ENCODE measurements around the gene KPNA4.

KPNA4 gene

DNA sequence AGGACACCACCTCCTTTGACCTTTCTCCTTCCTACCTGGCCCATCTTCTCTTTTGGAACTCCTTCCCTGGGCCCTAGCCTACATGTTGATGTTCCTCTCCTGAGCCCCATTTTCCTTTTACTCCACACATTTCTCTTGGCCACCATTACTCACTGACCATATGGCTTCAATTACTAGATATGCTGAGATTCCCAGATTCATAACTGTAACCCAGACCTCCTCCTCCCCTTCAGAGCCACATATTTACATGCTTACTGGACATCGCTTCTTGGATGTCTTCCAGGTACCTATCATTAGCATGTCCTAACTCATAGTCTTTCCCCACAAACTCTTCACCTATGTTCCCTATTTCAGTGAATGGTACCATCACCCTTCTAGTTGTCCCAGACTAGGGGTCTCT, 91.4 kb downstream of the KPNA4 start:
- no peaks in the 10 kb centered on the region for H3K4me1 ChIP-seq (ENCODE audit: insufficient read depth, low read length)
- no peak overlapping the region for H2AFZ ChIP-seq (ENCODE audit: low read depth, low read length)
- no peak overlapping the region for H3K4me2 ChIP-seq (ENCODE audit: insufficient read depth, low read length)
- TF ChIP-seq, protein P1, sequence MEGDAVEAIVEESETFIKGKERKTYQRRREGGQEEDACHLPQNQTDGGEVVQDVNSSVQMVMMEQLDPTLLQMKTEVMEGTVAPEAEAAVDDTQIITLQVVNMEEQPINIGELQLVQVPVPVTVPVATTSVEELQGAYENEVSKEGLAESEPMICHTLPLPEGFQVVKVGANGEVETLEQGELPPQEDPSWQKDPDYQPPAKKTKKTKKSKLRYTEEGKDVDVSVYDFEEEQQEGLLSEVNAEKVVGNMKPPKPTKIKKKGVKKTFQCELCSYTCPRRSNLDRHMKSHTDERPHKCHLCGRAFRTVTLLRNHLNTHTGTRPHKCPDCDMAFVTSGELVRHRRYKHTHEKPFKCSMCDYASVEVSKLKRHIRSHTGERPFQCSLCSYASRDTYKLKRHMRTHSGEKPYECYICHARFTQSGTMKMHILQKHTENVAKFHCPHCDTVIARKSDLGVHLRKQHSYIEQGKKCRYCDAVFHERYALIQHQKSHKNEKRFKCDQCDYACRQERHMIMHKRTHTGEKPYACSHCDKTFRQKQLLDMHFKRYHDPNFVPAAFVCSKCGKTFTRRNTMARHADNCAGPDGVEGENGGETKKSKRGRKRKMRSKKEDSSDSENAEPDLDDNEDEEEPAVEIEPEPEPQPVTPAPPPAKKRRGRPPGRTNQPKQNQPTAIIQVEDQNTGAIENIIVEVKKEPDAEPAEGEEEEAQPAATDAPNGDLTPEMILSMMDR (IDR thresholded peaks at IDR 0.05; ENCODE audit: borderline replicate concordance, extremely low read depth, low read length, poor library complexity, severe bottlenecking): no peak
- no peak for TF ChIP-seq EZH2 (IDR thresholded peaks at IDR 0.05; ENCODE audit: borderline replicate concordance, low read depth, low read length, severe bottlenecking)
- H4K20me1 ChIP-seq (ENCODE audit: insufficient read depth, low read length): no peaks in the 10 kb centered on the region
- no peaks in the 10 kb centered on the region for H3K36me3 ChIP-seq (ENCODE audit: insufficient read depth, low read length)
- H3K9ac ChIP-seq (ENCODE audit: low read depth, low read length): no peak overlapping the region
- no peak for ATAC-seq (ENCODE audit: insufficient read depth, low read depth)
- peaks cover 3% of the 10 kb centered on the region for H3K27me3 ChIP-seq (ENCODE audit: insufficient read depth, low read length, poor library complexity)
- no peak overlapping the region for H3K27ac ChIP-seq (ENCODE audit: low read length)
- no peak overlapping the region for H3K4me3 ChIP-seq (ENCODE audit: low read depth in 1 of 2, low read length in 2 of 2)
- peaks cover 20% of the 10 kb centered on the region for H3K9me3 ChIP-seq (ENCODE audit: insufficient read depth, low read length, severe bottlenecking)
- DNase-seq: no peak
- no peaks in the 10 kb centered on the region for H3K79me2 ChIP-seq (ENCODE audit: insufficient read depth, low read length)

DNA sequence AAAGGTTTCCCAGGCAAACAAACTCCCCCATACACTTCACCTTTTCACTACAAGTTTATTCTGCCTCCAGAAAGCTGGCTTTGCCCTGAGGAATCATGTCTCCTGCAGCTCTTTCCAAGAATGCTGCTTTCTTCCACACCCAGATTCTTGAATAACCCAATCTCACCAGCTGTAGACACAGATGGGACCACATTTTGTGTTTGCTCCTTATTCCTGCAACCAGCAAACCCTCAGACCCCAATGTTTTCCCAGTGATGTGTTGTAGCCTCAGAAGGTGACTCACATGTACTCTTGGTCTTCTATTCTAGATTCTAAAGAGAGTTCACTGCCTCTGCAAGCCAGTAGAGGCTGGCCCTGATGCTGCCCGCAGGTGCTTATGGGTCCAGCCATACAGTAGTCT, 92.2 kb downstream of the KPNA4 start:
- H3K27me3 ChIP-seq (ENCODE audit: insufficient read depth, low read length, poor library complexity): peaks cover 3% of the 10 kb centered on the region
- H3K36me3 ChIP-seq (ENCODE audit: insufficient read depth, low read length): no peaks in the 10 kb centered on the region
- ATAC-seq (ENCODE audit: insufficient read depth, low read depth) (no peak), DNase-seq (no peak)
- H3K4me2 ChIP-seq (ENCODE audit: insufficient read depth, low read length): no peak overlapping the region
- no peak overlapping the region for H3K4me3 ChIP-seq (ENCODE audit: low read depth in 1 of 2, low read length in 2 of 2)
- no peaks in the 10 kb centered on the region for H3K79me2 ChIP-seq (ENCODE audit: insufficient read depth, low read length)
- no peak overlapping the region for H3K27ac ChIP-seq (ENCODE audit: low read length)
- H4K20me1 ChIP-seq (ENCODE audit: insufficient read depth, low read length): no peaks in the 10 kb centered on the region
- H3K9ac ChIP-seq (ENCODE audit: low read depth, low read length): no peak overlapping the region
- no peak for TF ChIP-seq EZH2 (IDR thresholded peaks at IDR 0.05; ENCODE audit: borderline replicate concordance, low read depth, low read length, severe bottlenecking)
- TF ChIP-seq, protein P1 (IDR thresholded peaks at IDR 0.05; ENCODE audit: borderline replicate concordance, extremely low read depth, low read length, poor library complexity, severe bottlenecking): no peak
- no peaks in the 10 kb centered on the region for H3K4me1 ChIP-seq (ENCODE audit: insufficient read depth, low read length)
- H3K9me3 ChIP-seq (ENCODE audit: insufficient read depth, low read length, severe bottlenecking): peaks cover 20% of the 10 kb centered on the region
- H2AFZ ChIP-seq (ENCODE audit: low read depth, low read length): no peak overlapping the region

DNA sequence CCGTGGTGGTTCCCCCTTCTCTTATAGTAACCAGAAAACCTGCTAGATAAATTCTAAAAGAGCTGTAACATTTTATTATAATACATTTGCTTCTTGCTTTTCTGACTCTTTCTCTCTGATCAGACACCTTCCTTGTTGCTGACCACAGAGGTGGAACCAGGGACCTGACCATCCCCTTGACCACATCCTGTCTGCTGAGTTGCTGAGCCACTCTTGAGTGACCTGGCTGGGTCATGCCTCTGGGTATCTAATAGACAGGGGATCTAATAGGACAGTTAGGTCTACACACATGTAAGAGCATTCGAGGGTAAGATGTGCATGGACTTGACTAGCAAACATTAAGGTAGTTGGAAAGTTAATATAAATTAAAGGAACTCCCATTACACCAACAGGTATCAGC, 93.0 kb downstream of the KPNA4 start:
- no peaks in the 10 kb centered on the region for H4K20me1 ChIP-seq (ENCODE audit: insufficient read depth, low read length)
- H3K4me3 ChIP-seq (ENCODE audit: low read depth in 1 of 2, low read length in 2 of 2): no peak overlapping the region
- H3K4me2 ChIP-seq (ENCODE audit: insufficient read depth, low read length): no peak overlapping the region
- no peaks in the 10 kb centered on the region for H3K79me2 ChIP-seq (ENCODE audit: insufficient read depth, low read length)
- ATAC-seq (ENCODE audit: insufficient read depth, low read depth) (no peak), DNase-seq (no peak)
- no peak overlapping the region for H2AFZ ChIP-seq (ENCODE audit: low read depth, low read length)
- H3K27ac ChIP-seq (ENCODE audit: low read length): no peak overlapping the region
- H3K36me3 ChIP-seq (ENCODE audit: insufficient read depth, low read length): no peaks in the 10 kb centered on the region
- no peak for TF ChIP-seq EZH2 (IDR thresholded peaks at IDR 0.05; ENCODE audit: borderline replicate concordance, low read depth, low read length, severe bottlenecking)
- TF ChIP-seq, protein P1 (IDR thresholded peaks at IDR 0.05; ENCODE audit: borderline replicate concordance, extremely low read depth, low read length, poor library complexity, severe bottlenecking): no peak
- peaks cover 20% of the 10 kb centered on the region for H3K9me3 ChIP-seq (ENCODE audit: insufficient read depth, low read length, severe bottlenecking)
- H3K9ac ChIP-seq (ENCODE audit: low read depth, low read length): no peak overlapping the region
- H3K27me3 ChIP-seq (ENCODE audit: insufficient read depth, low read length, poor library complexity): peaks cover 3% of the 10 kb centered on the region
- no peaks in the 10 kb centered on the region for H3K4me1 ChIP-seq (ENCODE audit: insufficient read depth, low read length)

DNA sequence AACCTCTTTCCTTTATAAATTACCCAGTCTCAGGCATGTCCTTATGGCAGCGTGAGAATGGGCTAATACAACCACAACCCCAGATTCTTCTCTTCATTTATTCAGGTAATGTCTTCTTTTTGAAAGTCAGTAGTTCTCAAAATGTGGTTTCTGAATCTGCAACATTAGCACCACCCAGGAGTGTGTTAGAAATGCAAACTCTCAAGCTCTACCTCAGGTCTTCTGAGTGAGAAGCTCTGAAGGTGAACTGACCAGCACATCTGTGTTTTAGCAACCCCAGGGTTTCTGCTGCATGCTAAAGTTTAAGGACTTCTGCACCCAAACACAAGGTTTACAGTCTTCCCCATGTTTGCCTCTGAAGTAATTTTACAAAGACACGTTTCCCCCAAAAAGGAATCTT, 93.5 kb downstream of the KPNA4 start:
- H3K79me2 ChIP-seq (ENCODE audit: insufficient read depth, low read length): no peaks in the 10 kb centered on the region
- no peak overlapping the region for H3K27ac ChIP-seq (ENCODE audit: low read length)

More for the DNA sequence above, 93.5 kb downstream of the KPNA4 start:
- ATAC-seq (ENCODE audit: insufficient read depth, low read depth) (no peak), DNase-seq (no peak)
- H3K4me3 ChIP-seq (ENCODE audit: low read depth in 1 of 2, low read length in 2 of 2): no peak overlapping the region
- no peak overlapping the region for H3K9ac ChIP-seq (ENCODE audit: low read depth, low read length)
- no peaks in the 10 kb centered on the region for H4K20me1 ChIP-seq (ENCODE audit: insufficient read depth, low read length)
- H3K9me3 ChIP-seq (ENCODE audit: insufficient read depth, low read length, severe bottlenecking): peaks cover 20% of the 10 kb centered on the region
- H3K4me2 ChIP-seq (ENCODE audit: insufficient read depth, low read length): no peak overlapping the region
- TF ChIP-seq EZH2 (IDR thresholded peaks at IDR 0.05; ENCODE audit: borderline replicate concordance, low read depth, low read length, severe bottlenecking): no peak
- TF ChIP-seq, protein P1 (IDR thresholded peaks at IDR 0.05; ENCODE audit: borderline replicate concordance, extremely low read depth, low read length, poor library complexity, severe bottlenecking): no peak
- H3K27me3 ChIP-seq (ENCODE audit: insufficient read depth, low read length, poor library complexity): peaks cover 7% of the 10 kb centered on the region
- H3K36me3 ChIP-seq (ENCODE audit: insufficient read depth, low read length): no peaks in the 10 kb centered on the region
- H3K4me1 ChIP-seq (ENCODE audit: insufficient read depth, low read length): no peaks in the 10 kb centered on the region
- no peak overlapping the region for H2AFZ ChIP-seq (ENCODE audit: low read depth, low read length)
